IMR-90 (cell line): ENCODE measurements around the gene SYNPO2. TPM values are rescaled to one million over a fixed set of nuclear protein-coding genes. Genes with fewer than 3 reads are reported as not detected.

Source experiments
- ATAC-seq: fragments of 200-7000 bp; cut with Tn5 transposase; 2 replicates; pipeline ENCODE4 v1.9.1; 2020; ENCODE audit warnings: low read depth, mild to moderate bottlenecking, moderate library complexity
- BruUV-seq: library from RNA; stranded (reverse); fragments of 400-500 nt; replicated peaks from 2 replicates; lab custom pipeline; 2021; lab: Mats Ljungman, UMichigan
- CTCF ChIA-PET: fragments of 300-600 bp; formaldehyde crosslinking; extraction: SDS; loops from one replicate; lab custom pipeline; 2021; ENCODE audit warnings: antibody characterized with exemption; lab: Yijun Ruan, JAX
- POLR2A ChIA-PET: fragments of 300-600 bp; sonication (Branson Sonifier 250); formaldehyde crosslinking; loops from one replicate; lab custom pipeline; 2022; ENCODE audit warnings: antibody characterized with exemption; ENCODE audit not compliant: unreplicated experiment; lab: Charles Lee
- DNase-seq: peaks from one replicate; pipeline ENCODE4 v3.0.0; 2013
- H2AFZ ChIP-seq: replicated peaks from 2 replicates; pipeline ENCODE3; 2013; ENCODE audit warnings: low read length, mild to moderate bottlenecking; ENCODE audit not compliant: poor library complexity
- H2AK5ac ChIP-seq: 2 replicates; pipeline ENCODE4 v1.6.1; 2013; ENCODE audit warnings: low read depth, low read length, inconsistent platforms
- H2AK9ac ChIP-seq: replicated peaks from 2 replicates; pipeline ENCODE3; 2013; ENCODE audit warnings: mild to moderate bottlenecking, low read depth, low read length, moderate library complexity; ENCODE audit not compliant: poor library complexity
- H2BK120ac ChIP-seq: 2 replicates; pipeline ENCODE4 v1.6.1; 2013; ENCODE audit warnings: low read depth, low read length, inconsistent platforms
- H2BK15ac ChIP-seq: 3 replicates; pipeline ENCODE4 v1.6.1; 2013; ENCODE audit warnings: low read depth, low read length, inconsistent platforms
- H2BK20ac ChIP-seq: 2 replicates; pipeline ENCODE4 v1.6.1; 2013; ENCODE audit warnings: low read depth, mild to moderate bottlenecking, inconsistent platforms, low read length, moderate library complexity
- H2BK5ac ChIP-seq: 2 replicates; pipeline ENCODE4 v1.6.1; 2013; ENCODE audit warnings: mild to moderate bottlenecking, low read depth, low read length, inconsistent platforms; ENCODE audit not compliant: poor library complexity, severe bottlenecking
- H3K14ac ChIP-seq: replicated peaks from 2 replicates; pipeline ENCODE4 v1.6.1; 2013; ENCODE audit warnings: low read depth, low read length, inconsistent platforms
- H3K18ac ChIP-seq: 2 replicates; pipeline ENCODE4 v1.6.1; 2013; ENCODE audit warnings: low read depth, low read length, control low read depth
- H3K23ac ChIP-seq: 2 replicates; pipeline ENCODE4 v1.6.1; 2013; ENCODE audit warnings: low read depth, low read length, inconsistent platforms
- H3K27ac ChIP-seq: 2 replicates; pipeline ENCODE4 v1.5.1; 2013; ENCODE audit warnings: mild to moderate bottlenecking, control low read depth, low read length; ENCODE audit not compliant: insufficient read depth
- H3K27me3 ChIP-seq: 2 replicates; pipeline ENCODE4 v1.6.1; 2013; ENCODE audit warnings: low read length; ENCODE audit not compliant: control insufficient read depth, insufficient read depth
- H3K36me3 ChIP-seq: 2 replicates; pipeline ENCODE4 v1.6.1; 2013; ENCODE audit warnings: low read length, mixed read lengths; ENCODE audit not compliant: control insufficient read depth, insufficient read depth
- H3K4ac ChIP-seq: 2 replicates; pipeline ENCODE4 v1.6.1; 2013; ENCODE audit warnings: low read depth, low read length, inconsistent platforms
- H3K4me1 ChIP-seq: 2 replicates; pipeline ENCODE4 v1.6.1; 2013; ENCODE audit warnings: low read length, mixed read lengths; ENCODE audit not compliant: control insufficient read depth, insufficient read depth
- H3K4me2 ChIP-seq: 2 replicates; pipeline ENCODE4 v1.6.1; 2013; ENCODE audit warnings: low read depth, mild to moderate bottlenecking, control low read depth, low read length, moderate library complexity
- H3K4me3 ChIP-seq: 2 replicates; pipeline ENCODE4 v1.5.1; 2013; ENCODE audit warnings: low read depth, mild to moderate bottlenecking, control low read depth, low read length, moderate library complexity; ENCODE audit not compliant: insufficient read depth
- H3K56ac ChIP-seq: 2 replicates; pipeline ENCODE4 v1.6.1; 2013; ENCODE audit warnings: low read length, inconsistent platforms; ENCODE audit not compliant: insufficient read depth; ENCODE audit errors: extremely low read depth
- H3K79me1 ChIP-seq, 2 experiments: 2 replicates each; pipeline ENCODE4 v1.6.1; 2013; ENCODE audit warnings: low read length in 2 of 2, inconsistent platforms in 1 of 2, low read depth in 1 of 2
- H3K9ac ChIP-seq: 2 replicates; pipeline ENCODE4 v1.6.1; 2013; ENCODE audit warnings: low read depth, low read length, control low read depth
- H3K9me1 ChIP-seq: 2 replicates; pipeline ENCODE4 v1.6.1; 2013; ENCODE audit warnings: low read length, inconsistent platforms; ENCODE audit not compliant: insufficient read depth
- H3K9me3 ChIP-seq: 2 replicates; pipeline ENCODE4 v1.6.1; 2013; ENCODE audit warnings: low read length; ENCODE audit not compliant: control insufficient read depth, insufficient read depth
- H4K20me1 ChIP-seq: 2 replicates; pipeline ENCODE4 v1.6.1; 2013; ENCODE audit warnings: low read length, inconsistent platforms; ENCODE audit not compliant: insufficient read depth
- H4K5ac ChIP-seq: 2 replicates; pipeline ENCODE4 v1.6.1; 2013; ENCODE audit warnings: mild to moderate bottlenecking, low read depth, low read length, control low read depth
- H4K8ac ChIP-seq, 2 experiments: 2 replicates each; pipeline ENCODE4 v1.6.1; 2013; ENCODE audit warnings: low read depth in 2 of 2, low read length in 2 of 2, control low read depth in 1 of 2, inconsistent platforms in 1 of 2
- H4K91ac ChIP-seq: 2 replicates; pipeline ENCODE4 v1.6.1; 2013; ENCODE audit warnings: low read depth, low read length, inconsistent platforms; ENCODE audit not compliant: insufficient read depth
- BHLHE40 ChIP-seq: fragments of 150-350 bp; IDR thresholded peaks from 2 replicates; pipeline ENCODE4 v1.6.1; 2016; ENCODE audit warnings: mild to moderate bottlenecking, low read depth, low read length
- CEBPB ChIP-seq: IDR thresholded peaks from 2 replicates; pipeline ENCODE4 v1.6.1; 2012; ENCODE audit warnings: low read depth, low read length, improper control_type of control experiment
- FOS ChIP-seq: fragments of 150-350 bp; IDR thresholded peaks from 2 replicates; pipeline ENCODE4 v1.6.1; 2016; ENCODE audit warnings: low read depth, low read length
- RAD21 ChIP-seq: IDR thresholded peaks from 2 replicates; pipeline ENCODE4 v1.6.1; 2012; ENCODE audit warnings: low read length, improper control_type of control experiment
- RCOR1 ChIP-seq: IDR thresholded peaks from 2 replicates; pipeline ENCODE4 v1.6.1; 2012; ENCODE audit warnings: mild to moderate bottlenecking, low read length, improper control_type of control experiment; ENCODE audit not compliant: insufficient replicate concordance
- WGBS, 2 experiments: methylation state at CpG; one replicate each; pipeline versions ENCODE4 v1.1.5 to v1.1.7; 2013; ENCODE audit warnings: missing lambda C conversion rate in 2 of 2; ENCODE audit not compliant: insufficient read length in 1 of 2; ENCODE audit errors: extremely low coverage in 2 of 2; 5-methylcytosine and 5-hydroxymethylcytosine counted together
- dilution Hi-C: fragments of 300-500 bp; cut with HindIII; formaldehyde crosslinking; loops from one replicate; pipeline ENCODE4 v1.14.3; 2018; ENCODE audit warnings: low sequenced_read_pairs; ENCODE audit not compliant: unreplicated experiment
- in situ Hi-C: fragments of 300-500 bp; cut with MboI; formaldehyde crosslinking; loops from 3 replicates; pipeline ENCODE4 v1.14.3; 2019; ENCODE audit warnings: low sequenced_read_pairs, inconsistent platforms, mixed read lengths
- intact Hi-C: fragments of 100-400 bp; cut with micrococcal nuclease; formaldehyde crosslinking; loops from 2 replicates; pipeline ENCODE4 v1.10.0; 2022
- polyA plus RNA-seq, 3 experiments: library from polyadenylated mRNA; depleted of rRNA; stranded (reverse); fragments of >200 nt; gene quantifications; 2 replicates each; pipeline ENCODE4 v1.2.3, GENCODE V29; 2012; ENCODE audit warnings: low replicate concordance in 1 of 3
- total RNA-seq: library from RNA; depleted of rRNA; stranded (reverse); fragments of >200 nt; gene quantifications from 2 replicates; pipeline ENCODE4 v1.2.3, GENCODE V29; 2012
- TF ChIP-seq, protein P1 (sequence below): fragments of 150-350 bp; IDR thresholded peaks from 2 replicates; pipeline ENCODE4 v1.6.1; 2016; ENCODE audit warnings: low read depth, mild to moderate bottlenecking, low read length, moderate library complexity, borderline replicate concordance

The SYNPO2 gene
- total and polyA plus RNA-seq, 2 of the 4 experiments (the other 2 are of a cell fraction): 0.99 to 1.8 TPM

DNA sequence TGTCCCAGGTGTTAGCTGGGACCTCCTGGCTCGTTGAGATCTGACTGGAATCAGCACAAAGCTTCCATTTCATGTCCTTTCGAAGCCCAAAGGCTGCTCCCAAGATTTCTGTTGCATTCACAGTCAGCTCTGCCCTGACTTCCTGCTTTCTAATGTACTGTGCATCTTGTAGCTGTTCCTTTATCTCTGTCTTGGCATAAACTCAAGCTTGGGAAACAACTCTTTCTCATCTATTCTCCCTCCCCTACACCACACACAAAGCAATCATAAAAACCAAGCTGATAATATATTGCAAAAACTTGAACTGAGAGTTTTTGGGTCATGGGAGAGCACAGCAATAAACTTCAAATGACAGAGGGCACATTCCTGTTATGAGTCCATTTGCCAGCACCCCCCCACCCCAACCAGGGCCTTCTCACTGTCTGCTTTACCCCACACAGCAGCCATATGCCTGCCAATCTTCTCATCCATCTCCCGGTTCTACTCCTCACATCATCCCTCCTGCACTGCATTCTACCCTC, 76.3 kb downstream of the SYNPO2 start (continued):
- TF ChIP-seq RCOR1: no peak

DNA sequence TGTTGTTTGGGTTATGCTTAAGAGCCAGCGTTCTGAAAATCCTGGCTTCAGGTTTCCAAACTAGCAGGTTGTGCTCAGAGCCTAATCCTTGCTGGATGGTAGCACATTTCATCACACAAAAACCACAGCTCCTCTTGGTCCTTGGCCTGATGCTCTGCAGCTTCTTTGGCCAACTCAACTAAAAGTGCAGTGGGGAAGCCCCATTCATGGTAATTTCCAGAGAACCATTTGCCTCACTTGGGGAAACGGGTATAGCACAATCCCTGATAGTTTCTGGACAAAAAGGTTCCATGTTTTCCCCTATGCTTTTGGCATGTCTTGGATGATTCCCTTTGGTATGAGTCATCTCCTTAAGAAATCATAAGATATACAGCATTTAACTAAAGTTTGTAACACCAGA, 78.7 kb downstream of the SYNPO2 start:
- Histone ChIP-seq H4K5ac (peak overlapping the region; percentile 31; the same call in 1 of the 2 replicates), H3K27me3 (no peaks in the 10 kb centered on the region), H3K4ac (peak overlapping the region; percentile 81), H2BK120ac (peak overlapping the region; percentile 90), H3K9me1 (peaks cover 7% of the 10 kb centered on the region), H2BK15ac (peak overlapping the region; percentile 4; the same call in 1 of the 3 replicates), H3K9ac (no peak overlapping the region), H3K14ac (peak overlapping the region; percentile 64), H3K4me2 (peak overlapping the region; percentile 60), H4K8ac (peak overlapping the region in 1 of 2 experiments; percentile 61; a peak in 2 of 4 replicates), H2AFZ (peak overlapping the region; percentile 87), H3K18ac (0 out of 2 replicates have a peak overlapping the region, but pooled peaks have one; percentile 2), H3K9me3 (no peaks in the 10 kb centered on the region), H3K79me1 (no peaks in the 10 kb centered on the region), H2BK20ac (peak overlapping the region; percentile 97), H3K27ac (peak overlapping the region; percentile 49), H3K56ac (peak overlapping the region; percentile 19; the same call in 1 of the 2 replicates), H3K4me3 (no peak overlapping the region), H2AK9ac (peak overlapping the region; percentile 56), H4K91ac (peak overlapping the region; percentile 89), H3K36me3 (no peaks in the 10 kb centered on the region), H3K4me1 (peaks cover 16% of the 10 kb centered on the region), H4K20me1 (no peaks in the 10 kb centered on the region), H3K23ac (peak overlapping the region; percentile 67), H2BK5ac (peak overlapping the region; percentile 87), H2AK5ac (no peak overlapping the region)
- ChIA-PET CTCF (interaction anchor here (0.7 to 1.4 kb wide), 4 partner anchors 36 to 198 kb away, joined by 3 read pairs; no protein-coding TSS in a partner anchor), POLR2A (no interaction called here)
- WGBS, 2 experiments: 60% methylated on average over 1 of the region's 2 CpGs; no CpG with 5 or more reads in 1 of the 2 experiments
- TF ChIP-seq FOS (peak; percentile 72), RAD21 (no peak), BHLHE40 (0 out of 2 replicates have a peak, but pooled peaks have one; percentile 18), CEBPB (0 out of 2 replicates have a peak, but pooled peaks have one; percentile 6)
- TF ChIP-seq, protein P1, sequence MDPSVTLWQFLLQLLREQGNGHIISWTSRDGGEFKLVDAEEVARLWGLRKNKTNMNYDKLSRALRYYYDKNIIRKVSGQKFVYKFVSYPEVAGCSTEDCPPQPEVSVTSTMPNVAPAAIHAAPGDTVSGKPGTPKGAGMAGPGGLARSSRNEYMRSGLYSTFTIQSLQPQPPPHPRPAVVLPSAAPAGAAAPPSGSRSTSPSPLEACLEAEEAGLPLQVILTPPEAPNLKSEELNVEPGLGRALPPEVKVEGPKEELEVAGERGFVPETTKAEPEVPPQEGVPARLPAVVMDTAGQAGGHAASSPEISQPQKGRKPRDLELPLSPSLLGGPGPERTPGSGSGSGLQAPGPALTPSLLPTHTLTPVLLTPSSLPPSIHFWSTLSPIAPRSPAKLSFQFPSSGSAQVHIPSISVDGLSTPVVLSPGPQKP: no peak
- DNase-seq: peak; percentile 81
- in situ Hi-C loops (loop anchor here (25.0 kb wide), 1 partner anchor 430 kb away; no protein-coding TSS in a partner anchor), dilution Hi-C loops (no loop called here), intact Hi-C loops (loop anchor here (5.0 to 10.0 kb wide), 3 partner anchors 50 to 543 kb away; no protein-coding TSS in a partner anchor)
- ATAC-seq: peak; percentile 49
- BruUV-seq: no TSS peak
